ENCODE results near the gene MTREX. TPM values are rescaled to one million over a fixed set of nuclear protein-coding genes. Genes with fewer than 3 reads are reported as not detected.
A peak's percentile ranks its signal among the peaks of the same experiment; 100 is the strongest.

Gene MTREX
- total RNA-seq, 1 donor from 2014 or later: 68.7 TPM

DNA sequence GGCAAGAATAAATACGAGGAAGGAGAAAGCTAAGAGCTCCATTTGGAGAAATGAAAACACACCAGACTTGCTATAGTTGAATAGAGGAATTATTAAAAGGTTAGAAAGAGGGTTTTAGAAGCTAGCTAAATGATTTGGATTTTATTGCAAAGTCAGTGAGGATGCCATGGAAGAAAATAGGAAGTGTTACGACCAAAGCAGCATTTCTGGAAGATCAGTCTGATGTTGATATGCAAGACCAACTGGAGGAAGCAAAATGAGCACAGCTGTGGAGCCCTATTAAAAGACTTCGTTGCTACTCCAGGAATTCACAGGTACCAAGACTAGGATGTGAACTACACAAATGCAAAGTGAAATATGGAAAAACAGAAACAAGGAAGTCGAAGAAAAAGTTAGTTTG is 2.4 kb upstream of the MTREX start:
- H3K4me1 ChIP-seq (ENCODE audit: insufficient read depth, low read length): peaks cover 13% of the 10 kb centered on the region
- no peaks in the 10 kb centered on the region for H3K27me3 Mint-ChIP-seq (ENCODE audit: low read depth, unreplicated experiment)
- H3K9ac ChIP-seq (ENCODE audit: low read length): peak overlapping the region; percentile 94
- H3K4me1 Mint-ChIP-seq (ENCODE audit: low read depth, unreplicated experiment): peaks cover 6% of the 10 kb centered on the region
- H3K4me3 ChIP-seq (ENCODE audit: insufficient read depth, low read depth, low read length): peak overlapping the region; percentile 98
- H3K36me3 ChIP-seq (ENCODE audit: insufficient read depth, low read length): peaks cover 6% of the 10 kb centered on the region
- no peak overlapping the region for H2AFZ ChIP-seq (ENCODE audit: low read depth, low read length)
- FAIRE-seq (peak; percentile 23), DNase-seq (ENCODE audit: low read depth) (no peak)
- no peaks in the 10 kb centered on the region for H3K9me3 ChIP-seq (ENCODE audit: insufficient read depth, low read depth, low read length)
- H3K36me3 Mint-ChIP-seq (ENCODE audit: low read depth, unreplicated experiment): peaks cover 14% of the 10 kb centered on the region
- H3K79me2 ChIP-seq (ENCODE audit: insufficient read depth, low read length): peaks cover 88% of the 10 kb centered on the region
- TF ChIP-seq EZH2 (IDR thresholded peaks at IDR 0.05; ENCODE audit: insufficient read depth, low read length) (no peak), CTCF (IDR thresholded peaks at IDR 0.05; ENCODE audit: insufficient read depth, low read depth, low read length) (no peak)
- H4K20me1 ChIP-seq (ENCODE audit: insufficient read depth, low read length): peaks cover 40% of the 10 kb centered on the region
- H3K4me2 ChIP-seq (ENCODE audit: low read length): peak overlapping the region; percentile 89
- H3K9me3 Mint-ChIP-seq (ENCODE audit: unreplicated experiment): peaks cover 4% of the 10 kb centered on the region
- no peak overlapping the region for H3K27ac Mint-ChIP-seq (ENCODE audit: unreplicated experiment)
- no peak overlapping the region for H3K4me3 Mint-ChIP-seq (ENCODE audit: unreplicated experiment)
- no peaks in the 10 kb centered on the region for H3K27me3 ChIP-seq (ENCODE audit: insufficient read depth, low read length)
- H3K27ac ChIP-seq (ENCODE audit: low read depth, low read length): no peak overlapping the region

- Histone ChIP-seq H3K36me3 (ENCODE audit: insufficient read depth, low read length) (no peaks in the 10 kb centered on the region), H3K79me2 (ENCODE audit: insufficient read depth, low read length) (peaks cover 89% of the 10 kb centered on the region), H3K27ac (ENCODE audit: low read depth, low read length) (peak overlapping the region; percentile 97), H3K9me3 (ENCODE audit: insufficient read depth, low read depth, low read length) (no peaks in the 10 kb centered on the region), H3K4me1 (ENCODE audit: insufficient read depth, low read length) (peaks cover 13% of the 10 kb centered on the region), H2AFZ (ENCODE audit: low read depth, low read length) (peak overlapping the region; percentile 78), H3K27me3 (ENCODE audit: insufficient read depth, low read length) (no peaks in the 10 kb centered on the region), H3K4me2 (ENCODE audit: low read length) (peak overlapping the region; percentile 89), H4K20me1 (ENCODE audit: insufficient read depth, low read length) (peaks cover 40% of the 10 kb centered on the region), H3K9ac (ENCODE audit: low read length) (peak overlapping the region; percentile 94), H3K4me3 (ENCODE audit: insufficient read depth, low read depth, low read length) (peak overlapping the region; percentile 98)
- DNase-seq (ENCODE audit: low read depth) (no peak), FAIRE-seq (no peak)
- no peaks in the 10 kb centered on the region for H3K27me3 Mint-ChIP-seq (ENCODE audit: low read depth, unreplicated experiment)
- H3K4me1 Mint-ChIP-seq (ENCODE audit: low read depth, unreplicated experiment): peaks cover 6% of the 10 kb centered on the region
- H3K36me3 Mint-ChIP-seq (ENCODE audit: low read depth, unreplicated experiment): peaks cover 9% of the 10 kb centered on the region
- H3K4me3 Mint-ChIP-seq (ENCODE audit: unreplicated experiment): no peak overlapping the region
- H3K9me3 Mint-ChIP-seq (ENCODE audit: unreplicated experiment): peaks cover 4% of the 10 kb centered on the region
- no peak for TF ChIP-seq EZH2 (IDR thresholded peaks at IDR 0.05; ENCODE audit: insufficient read depth, low read length)
- no peak for TF ChIP-seq CTCF (IDR thresholded peaks at IDR 0.05; ENCODE audit: insufficient read depth, low read depth, low read length)
- H3K27ac Mint-ChIP-seq (ENCODE audit: unreplicated experiment): no peak overlapping the region
Measured at GRCh38 chr5:55306641-55307382, 977 bp upstream of the MTREX start.

DNA sequence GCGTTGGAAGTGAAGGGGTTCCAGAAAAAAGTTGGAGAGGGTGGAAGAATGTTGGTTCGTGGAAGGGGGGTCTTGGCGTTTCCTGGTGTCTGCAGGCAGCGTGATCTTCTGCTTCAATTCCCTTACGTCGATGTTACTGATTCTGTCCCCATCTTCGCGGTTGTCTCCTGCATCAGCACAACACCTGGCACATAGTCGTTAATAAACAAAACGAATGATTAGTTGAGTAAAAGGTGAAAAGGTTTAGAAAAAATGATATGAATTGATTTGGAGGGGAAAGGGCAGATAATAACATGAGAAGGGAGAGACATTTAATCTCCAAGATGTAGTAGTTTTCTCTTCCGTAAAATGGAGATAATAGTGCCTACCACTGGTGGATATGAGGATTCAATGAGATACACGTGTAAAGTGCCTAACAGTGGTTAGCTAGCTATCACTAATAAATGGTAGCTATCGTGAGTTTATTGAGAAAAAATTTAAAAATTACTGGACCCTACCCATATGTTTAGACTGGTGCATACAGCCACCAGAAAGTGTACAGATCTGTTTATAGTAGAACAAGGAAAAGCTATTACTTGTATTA is 556 bp downstream of the MTREX start:
- no peaks in the 10 kb centered on the region for H3K9me3 ChIP-seq (ENCODE audit: insufficient read depth, low read depth, low read length)
- DNase-seq (ENCODE audit: low read depth) (no peak), FAIRE-seq (no peak)
- peak overlapping the region; percentile 78 for H2AFZ ChIP-seq (ENCODE audit: low read depth, low read length)
- TF ChIP-seq EZH2 (IDR thresholded peaks at IDR 0.05; ENCODE audit: insufficient read depth, low read length): no peak
- TF ChIP-seq CTCF (IDR thresholded peaks at IDR 0.05; ENCODE audit: insufficient read depth, low read depth, low read length): peak; percentile 7
- peaks cover 13% of the 10 kb centered on the region for H3K4me1 ChIP-seq (ENCODE audit: insufficient read depth, low read length)
- peaks cover 91% of the 10 kb centered on the region for H3K79me2 ChIP-seq (ENCODE audit: insufficient read depth, low read length)
- Mint-ChIP-seq H3K4me3 (ENCODE audit: unreplicated experiment) (no peak overlapping the region), H3K36me3 (ENCODE audit: low read depth, unreplicated experiment) (peaks cover 4% of the 10 kb centered on the region), H3K27me3 (ENCODE audit: low read depth, unreplicated experiment) (no peaks in the 10 kb centered on the region), H3K4me1 (ENCODE audit: low read depth, unreplicated experiment) (peaks cover 6% of the 10 kb centered on the region), H3K27ac (ENCODE audit: unreplicated experiment) (no peak overlapping the region), H3K9me3 (ENCODE audit: unreplicated experiment) (no peaks in the 10 kb centered on the region)
- H3K4me2 ChIP-seq (ENCODE audit: low read length): peak overlapping the region; percentile 89
- peaks cover 39% of the 10 kb centered on the region for H4K20me1 ChIP-seq (ENCODE audit: insufficient read depth, low read length)
- H3K9ac ChIP-seq (ENCODE audit: low read length): peak overlapping the region; percentile 94
- no peaks in the 10 kb centered on the region for H3K36me3 ChIP-seq (ENCODE audit: insufficient read depth, low read length)
- H3K27ac ChIP-seq (ENCODE audit: low read depth, low read length): peak overlapping the region; percentile 97
- H3K4me3 ChIP-seq (ENCODE audit: insufficient read depth, low read depth, low read length): peak overlapping the region; percentile 98
- no peaks in the 10 kb centered on the region for H3K27me3 ChIP-seq (ENCODE audit: insufficient read depth, low read length)
